IPS-15b (cell line): ENCODE results near the gene PRKN.

ENCODE experiments used
- H3K27me3 ChIP-seq: one replicate; pipeline ENCODE4 v1.6.1; 2013; ENCODE audit warnings: low read length; ENCODE audit not compliant: control insufficient read depth, insufficient read depth
- H3K36me3 ChIP-seq: one replicate; pipeline ENCODE4 v1.6.1; 2013; ENCODE audit warnings: low read length; ENCODE audit not compliant: control insufficient read depth, insufficient read depth
- H3K4me1 ChIP-seq: one replicate; pipeline ENCODE4 v1.6.1; 2013; ENCODE audit warnings: mild to moderate bottlenecking, low read length; ENCODE audit not compliant: control insufficient read depth, insufficient read depth
- H3K4me3 ChIP-seq: one replicate; pipeline ENCODE4 v1.5.1; 2013; ENCODE audit warnings: low read depth, low read length
- H3K9ac ChIP-seq: one replicate; pipeline ENCODE4 v1.6.1; 2013; ENCODE audit warnings: low read depth, mild to moderate bottlenecking, low read length
- H3K9me3 ChIP-seq: one replicate; pipeline ENCODE4 v1.6.1; 2013; ENCODE audit warnings: mild to moderate bottlenecking, low read length; ENCODE audit not compliant: control insufficient read depth, insufficient read depth

Gene PRKN

GRCh38 chr6:161747506-161747905, 980.1 kb downstream of the PRKN start:
- H3K9me3 ChIP-seq, result no peaks in the 10 kb centered on the region
- no peaks in the 10 kb centered on the region for H3K27me3 ChIP-seq
- no peak overlapping the region for H3K4me3 ChIP-seq
- no peaks in the 10 kb centered on the region for H3K36me3 ChIP-seq
- H3K9ac ChIP-seq, result no peak overlapping the region
- peaks cover 2% of the 10 kb centered on the region for H3K4me1 ChIP-seq

DNA sequence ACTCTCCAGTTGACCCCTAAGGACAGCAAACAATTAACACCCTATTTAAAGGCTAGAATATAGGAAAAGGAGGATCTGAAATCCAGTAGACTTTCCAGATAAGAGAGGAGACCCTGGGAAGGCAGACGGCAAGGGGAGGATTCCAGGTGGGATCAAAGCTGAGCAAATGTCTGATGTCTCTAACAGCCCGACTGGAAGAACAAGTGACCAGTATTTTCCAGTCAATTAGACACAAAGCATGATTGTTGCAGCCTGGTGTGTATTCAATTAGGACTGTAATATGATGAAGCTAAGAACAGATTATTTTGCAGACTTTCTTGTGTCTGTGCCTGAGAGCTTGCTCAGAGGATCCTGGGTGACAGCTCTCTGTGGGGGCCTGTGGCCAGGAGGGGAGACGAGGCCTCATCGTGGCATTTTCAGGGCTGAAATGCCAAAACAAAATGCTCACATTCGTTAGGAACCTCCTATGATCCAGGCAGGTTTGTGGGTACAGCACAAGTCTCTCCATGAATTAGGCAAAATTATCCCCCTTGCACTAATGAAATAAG, 981.9 kb downstream of the PRKN start:
- Histone ChIP-seq H3K9ac (no peak overlapping the region), H3K4me3 (no peak overlapping the region), H3K4me1 (peaks cover 2% of the 10 kb centered on the region), H3K27me3 (no peaks in the 10 kb centered on the region), H3K36me3 (no peaks in the 10 kb centered on the region), H3K9me3 (no peaks in the 10 kb centered on the region)

- Histone ChIP-seq H3K27me3 (no peaks in the 10 kb centered on the region), H3K36me3 (no peaks in the 10 kb centered on the region), H3K9me3 (no peaks in the 10 kb centered on the region), H3K9ac (no peak overlapping the region), H3K4me1 (peaks cover 2% of the 10 kb centered on the region), H3K4me3 (no peak overlapping the region)
Measured at GRCh38 chr6:161745128-161745527, 982.4 kb downstream of the PRKN start.

- Histone ChIP-seq H3K4me3 (no peak overlapping the region), H3K27me3 (no peaks in the 10 kb centered on the region), H3K9me3 (no peaks in the 10 kb centered on the region), H3K4me1 (peaks cover 2% of the 10 kb centered on the region), H3K9ac (no peak overlapping the region), H3K36me3 (no peaks in the 10 kb centered on the region)
Measured at GRCh38 chr6:161744211-161745067, 983.1 kb downstream of the PRKN start.

GRCh38 chr6:161743509-161744178, 983.9 kb downstream of the PRKN start:
- Histone ChIP-seq H3K9ac (no peak overlapping the region), H3K27me3 (no peaks in the 10 kb centered on the region), H3K9me3 (no peaks in the 10 kb centered on the region), H3K36me3 (no peaks in the 10 kb centered on the region), H3K4me1 (no peaks in the 10 kb centered on the region), H3K4me3 (no peak overlapping the region)

DNA sequence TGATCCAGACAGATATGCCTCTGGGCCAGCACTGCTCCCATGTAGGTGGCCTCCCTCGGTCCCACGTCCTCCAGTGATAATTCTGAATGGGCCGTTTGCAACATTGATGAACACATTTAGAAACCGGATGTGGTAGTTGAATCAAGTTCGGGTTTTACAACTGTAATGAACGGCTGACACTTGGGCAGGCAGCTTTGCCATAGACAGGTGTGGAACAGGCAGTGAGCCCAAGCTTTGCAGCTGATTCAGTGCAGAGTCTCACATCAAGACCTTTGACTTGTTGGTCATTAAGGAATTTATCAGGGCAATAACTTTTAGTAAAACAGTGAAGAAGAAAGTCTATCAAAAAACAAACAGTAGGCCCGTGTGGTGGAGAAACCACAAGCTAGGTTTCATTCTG, 987.1 kb downstream of the PRKN start:
- Histone ChIP-seq H3K27me3 (no peaks in the 10 kb centered on the region), H3K4me1 (no peaks in the 10 kb centered on the region), H3K9me3 (no peaks in the 10 kb centered on the region), H3K9ac (no peak overlapping the region), H3K4me3 (no peak overlapping the region), H3K36me3 (no peaks in the 10 kb centered on the region)

- no peak overlapping the region for H3K9ac ChIP-seq
Measured at GRCh38 chr6:161736781-161737292, 990.7 kb downstream of the PRKN start.

DNA sequence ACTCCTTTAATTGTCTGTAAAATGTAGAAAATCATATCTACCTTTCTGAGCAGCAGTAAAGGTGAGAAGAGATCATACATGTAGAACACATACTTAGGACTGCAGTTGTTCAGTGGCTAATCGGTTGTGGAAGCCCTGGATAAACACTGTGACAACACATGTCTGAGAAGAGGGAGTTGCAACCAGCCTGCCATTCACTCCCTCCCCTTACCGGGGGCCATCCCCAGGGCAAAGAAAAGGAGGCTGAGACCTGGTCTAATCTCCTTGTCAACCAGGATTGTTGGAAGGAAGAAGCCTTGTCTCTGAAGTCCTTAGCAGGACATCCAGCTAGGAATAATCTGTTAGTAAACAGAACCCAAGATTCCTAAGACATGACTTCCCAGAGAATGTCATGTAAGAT, 991.2 kb downstream of the PRKN start:
- no peaks in the 10 kb centered on the region for H3K27me3 ChIP-seq
- H3K4me3 ChIP-seq, result no peak overlapping the region
- no peaks in the 10 kb centered on the region for H3K9me3 ChIP-seq
- H3K36me3 ChIP-seq, result no peaks in the 10 kb centered on the region
- H3K9ac ChIP-seq, result no peak overlapping the region
- H3K4me1 ChIP-seq, result no peaks in the 10 kb centered on the region

More at GRCh38 chr6:161736781-161737292, 990.7 kb downstream of the PRKN start:
- H3K4me1 ChIP-seq, result no peaks in the 10 kb centered on the region
- H3K9me3 ChIP-seq, result no peaks in the 10 kb centered on the region
- no peaks in the 10 kb centered on the region for H3K27me3 ChIP-seq
- no peak overlapping the region for H3K4me3 ChIP-seq
- H3K36me3 ChIP-seq, result no peaks in the 10 kb centered on the region

DNA sequence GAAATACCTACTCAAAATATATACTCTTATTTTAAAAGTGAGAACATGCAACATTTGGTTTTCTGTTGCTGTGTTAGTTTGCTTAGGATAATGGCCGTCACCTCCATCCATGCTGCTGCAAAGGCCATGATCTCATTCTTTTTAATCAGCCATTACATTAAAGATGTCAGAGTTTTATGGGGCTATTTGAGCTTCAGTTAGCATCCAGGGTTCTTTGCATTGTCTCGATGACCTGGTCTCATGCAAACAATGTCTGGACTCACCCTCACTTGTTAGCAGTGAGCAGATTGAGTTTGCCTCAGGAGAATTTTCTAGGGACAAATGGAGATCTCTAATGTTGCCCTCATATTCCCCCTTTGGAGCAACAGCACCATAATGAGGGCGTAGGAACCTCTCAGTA, 995.0 kb downstream of the PRKN start:
- Histone ChIP-seq H3K9ac (no peak overlapping the region), H3K36me3 (no peaks in the 10 kb centered on the region), H3K27me3 (no peaks in the 10 kb centered on the region), H3K4me3 (no peak overlapping the region), H3K9me3 (no peaks in the 10 kb centered on the region), H3K4me1 (no peaks in the 10 kb centered on the region)

GRCh38 chr6:161727083-161727833, 1000.3 kb downstream of the PRKN start:
- Histone ChIP-seq H3K4me3 (no peak overlapping the region), H3K4me1 (no peaks in the 10 kb centered on the region), H3K9me3 (no peaks in the 10 kb centered on the region), H3K36me3 (no peaks in the 10 kb centered on the region), H3K9ac (no peak overlapping the region), H3K27me3 (no peaks in the 10 kb centered on the region)

DNA sequence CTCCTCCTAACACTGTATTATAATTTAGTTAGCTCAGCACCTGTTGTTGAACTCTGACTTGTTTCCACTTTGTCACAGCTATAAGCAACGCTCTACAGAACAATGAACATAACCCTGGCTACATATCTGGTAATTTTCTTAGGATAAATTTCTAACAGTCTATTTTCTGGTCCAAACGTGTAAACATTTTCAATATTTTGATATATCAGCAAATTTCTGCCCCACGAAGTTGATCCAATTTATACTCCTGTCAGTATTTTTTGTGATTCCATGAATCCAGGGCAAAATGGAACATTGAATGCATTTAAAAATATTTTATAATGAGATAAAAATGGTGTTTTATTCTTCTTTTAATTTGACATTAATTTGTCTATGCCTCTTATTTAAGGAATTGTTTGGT, 1005.2 kb downstream of the PRKN start:
- no peaks in the 10 kb centered on the region for H3K4me1 ChIP-seq
- no peak overlapping the region for H3K9ac ChIP-seq
- no peaks in the 10 kb centered on the region for H3K36me3 ChIP-seq
- H3K9me3 ChIP-seq, result no peaks in the 10 kb centered on the region
- no peaks in the 10 kb centered on the region for H3K27me3 ChIP-seq
- H3K4me3 ChIP-seq, result no peak overlapping the region
